Measurements from ENCODE around the gene UCK1. TPM values are rescaled to one million over a fixed set of nuclear protein-coding genes. Genes with fewer than 3 reads are reported as not detected.

Gene UCK1
- total and polyA plus RNA-seq, 11 donors = 16.4 to 45.1 (median 24.9) TPM

GRCh38 chr9:131492070-131492469 lies 39.0 kb downstream of the UCK1 start:
- no peak for TF ChIP-seq POLR2A (IDR thresholded peaks at IDR 0.05)
- TF ChIP-seq, protein P1, sequence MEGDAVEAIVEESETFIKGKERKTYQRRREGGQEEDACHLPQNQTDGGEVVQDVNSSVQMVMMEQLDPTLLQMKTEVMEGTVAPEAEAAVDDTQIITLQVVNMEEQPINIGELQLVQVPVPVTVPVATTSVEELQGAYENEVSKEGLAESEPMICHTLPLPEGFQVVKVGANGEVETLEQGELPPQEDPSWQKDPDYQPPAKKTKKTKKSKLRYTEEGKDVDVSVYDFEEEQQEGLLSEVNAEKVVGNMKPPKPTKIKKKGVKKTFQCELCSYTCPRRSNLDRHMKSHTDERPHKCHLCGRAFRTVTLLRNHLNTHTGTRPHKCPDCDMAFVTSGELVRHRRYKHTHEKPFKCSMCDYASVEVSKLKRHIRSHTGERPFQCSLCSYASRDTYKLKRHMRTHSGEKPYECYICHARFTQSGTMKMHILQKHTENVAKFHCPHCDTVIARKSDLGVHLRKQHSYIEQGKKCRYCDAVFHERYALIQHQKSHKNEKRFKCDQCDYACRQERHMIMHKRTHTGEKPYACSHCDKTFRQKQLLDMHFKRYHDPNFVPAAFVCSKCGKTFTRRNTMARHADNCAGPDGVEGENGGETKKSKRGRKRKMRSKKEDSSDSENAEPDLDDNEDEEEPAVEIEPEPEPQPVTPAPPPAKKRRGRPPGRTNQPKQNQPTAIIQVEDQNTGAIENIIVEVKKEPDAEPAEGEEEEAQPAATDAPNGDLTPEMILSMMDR (IDR thresholded peaks at IDR 0.05) = no peak
- no peak overlapping the region for H3K4me3 ChIP-seq
- no peaks in the 10 kb centered on the region for H3K9me3 ChIP-seq
- intact Hi-C loops (cut with DNase I) = no loop called here
- ATAC-seq (no peak), DNase-seq (peak in 1 of 5 donors; percentile 47)
- H3K4me1 ChIP-seq = peaks cover 0 to 4% (median 0%) of the 10 kb centered on the region in 12 donors
- WGBS, 4 donors = 67 to 91% (median 82%) methylated on average over 5 to 6 of the region's 6 CpGs
- H3K27ac ChIP-seq = no peak overlapping the region
- H3K36me3 ChIP-seq = peaks cover 5 to 100% (median 100%) of the 10 kb centered on the region in 9 donors
- no peaks in the 10 kb centered on the region for H3K27me3 ChIP-seq

DNA sequence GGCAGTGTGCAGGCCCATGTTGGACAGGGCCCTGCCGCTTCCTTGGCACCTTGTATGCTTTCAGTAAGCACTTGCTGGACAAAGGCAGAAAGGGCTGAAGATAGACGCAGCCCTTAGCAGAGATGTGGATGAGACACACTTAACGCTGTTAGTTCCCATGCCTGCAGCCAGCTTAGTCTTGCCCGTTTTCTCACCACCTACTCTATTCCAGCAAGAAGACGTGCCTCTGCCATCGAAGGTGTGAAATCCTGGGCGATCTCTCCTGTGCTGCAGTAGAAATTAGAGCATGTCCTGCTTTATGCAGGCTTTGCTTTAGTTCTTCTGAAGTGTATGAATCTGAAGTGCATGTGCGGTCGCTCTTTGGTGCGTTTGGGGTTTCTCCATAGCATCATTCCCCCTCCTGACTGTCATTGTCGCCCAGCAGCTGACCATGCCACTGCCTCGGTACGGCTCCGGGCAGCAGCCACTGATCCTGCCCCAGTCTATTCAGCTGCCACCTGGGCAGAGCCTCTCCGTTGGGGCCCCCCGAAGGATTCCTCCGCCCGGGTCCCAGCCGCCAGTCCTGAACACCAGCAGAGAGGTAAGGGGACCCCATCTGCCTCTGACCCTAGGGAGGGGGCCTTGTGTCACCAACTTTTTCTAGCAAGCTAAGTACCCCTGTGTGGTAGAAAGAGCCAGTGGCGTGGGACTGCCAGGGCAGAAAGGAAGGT lies 39.9 kb downstream of the UCK1 start:
- DNase-seq (peak in 1 of 5 donors; percentile 47), ATAC-seq (no peak)
- Histone ChIP-seq H3K27ac (no peak overlapping the region), H3K9me3 (no peaks in the 10 kb centered on the region), H3K4me1 (peaks cover 0 to 12% (median 0%) of the 10 kb centered on the region in 12 donors), H3K27me3 (no peaks in the 10 kb centered on the region), H3K4me3 (no peak overlapping the region), H3K36me3 (peaks cover 2 to 100% (median 100%) of the 10 kb centered on the region in 9 donors)
- intact Hi-C loops (cut with DNase I) = no loop called here
- no peak for TF ChIP-seq POLR2A (IDR thresholded peaks at IDR 0.05)
- TF ChIP-seq, protein P1 (IDR thresholded peaks at IDR 0.05) = no peak
- 88 to 93% (median 92%) methylated on average over 20 of the region's 20 CpGs for WGBS, 4 donors

DNA sequence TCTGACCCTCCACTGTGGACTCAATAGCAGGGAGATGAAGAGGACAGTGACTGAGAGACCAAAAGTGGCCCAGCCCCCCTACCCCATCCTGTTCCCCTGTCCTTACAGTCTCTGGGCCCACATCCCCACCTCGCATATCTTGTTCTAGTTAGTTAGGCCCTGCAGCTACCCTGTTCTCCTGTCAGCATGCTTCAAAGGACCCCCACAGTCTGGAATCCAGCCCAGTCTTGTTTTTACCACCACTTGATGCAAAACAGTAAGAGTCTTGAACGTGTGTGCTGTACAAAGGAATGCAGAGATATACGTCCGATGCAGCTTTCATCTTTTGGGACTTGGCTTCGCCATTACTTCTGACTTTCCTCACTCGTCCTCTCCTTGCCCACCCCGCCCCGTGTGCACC lies 40.5 kb downstream of the UCK1 start:
- 49 to 77% (median 62%) methylated on average over 8 of the region's 8 CpGs for WGBS, 4 donors
- DNase-seq (no peak), ATAC-seq (no peak)
- Histone ChIP-seq H3K9me3 (no peaks in the 10 kb centered on the region), H3K27ac (no peak overlapping the region), H3K4me3 (no peak overlapping the region), H3K27me3 (no peaks in the 10 kb centered on the region), H3K36me3 (peaks cover 2 to 100% (median 100%) of the 10 kb centered on the region in 9 donors), H3K4me1 (peaks cover 0 to 18% (median 1%) of the 10 kb centered on the region in 12 donors)
- TF ChIP-seq, protein P1 (IDR thresholded peaks at IDR 0.05) = no peak
- no peak for TF ChIP-seq POLR2A (IDR thresholded peaks at IDR 0.05)
- intact Hi-C loops (cut with DNase I) = no loop called here

GRCh38 chr9:131487621-131488031 lies 43.4 kb downstream of the UCK1 start:
- H3K27me3 ChIP-seq = no peaks in the 10 kb centered on the region
- ATAC-seq (no peak), DNase-seq (peak in 1 of 5 donors; percentile 51)
- H3K4me3 ChIP-seq = no peak overlapping the region
- 79 to 83% (median 82%) methylated on average over 13 to 14 of the region's 14 CpGs for WGBS, 4 donors
- H3K9me3 ChIP-seq = no peaks in the 10 kb centered on the region
- TF ChIP-seq, protein P1 (IDR thresholded peaks at IDR 0.05) = no peak
- no peak for TF ChIP-seq POLR2A (IDR thresholded peaks at IDR 0.05)
- intact Hi-C loops (cut with DNase I) = no loop called here
- peak overlapping the region in 1 of 12 donors; percentile 22 for H3K27ac ChIP-seq
- peaks cover 0 to 42% (median 17%) of the 10 kb centered on the region in 12 donors for H3K4me1 ChIP-seq
- H3K36me3 ChIP-seq = peaks cover 7 to 100% (median 100%) of the 10 kb centered on the region in 9 donors
